Testis (tissue), 3 donors: ENCODE results near the gene FAM200C. TPM values are rescaled to one million over a fixed set of nuclear protein-coding genes. Genes with fewer than 3 reads are reported as not detected.

Source experiments
- DNase-seq: peaks from one replicate; pipeline ENCODE4 v3.0.0-alpha.2; 2019
- H3K27ac ChIP-seq, 2 donors: fragments of 200-600 bp; sonication (generic); one replicate each; pipeline ENCODE4 v1.5.1; 2019
- H3K27me3 ChIP-seq: fragments of 200-600 bp; sonication (generic); one replicate; pipeline ENCODE4 v1.5.1; 2019
- H3K36me3 ChIP-seq: fragments of 200-600 bp; sonication (generic); one replicate; pipeline ENCODE4 v1.5.1; 2017; ENCODE audit warnings: low read depth; ENCODE audit errors: missing control alignments
- H3K4me1 ChIP-seq: fragments of 200-600 bp; sonication (generic); one replicate; pipeline ENCODE4 v1.5.1; 2019
- H3K4me3 ChIP-seq, 2 donors: fragments of 200-600 bp; sonication (generic); one replicate each; pipeline ENCODE4 v1.5.1; 2017 to 2019
- H3K9me3 ChIP-seq: fragments of 200-600 bp; sonication (generic); one replicate; pipeline ENCODE4 v1.5.1; 2017
- POLR2A ChIP-seq: fragments of 450-650 bp; IDR thresholded peaks from one replicate; pipeline ENCODE4 v1.6.1; 2017; ENCODE audit warnings: antibody characterized with exemption, mild to moderate bottlenecking, moderate library complexity
- WGBS, 2 donors: methylation state at CpG; one replicate each; pipeline ENCODE4 v1.1.5; 2018; 5-methylcytosine and 5-hydroxymethylcytosine counted together
- intact Hi-C: fragments of 100-400 bp; cut with DNase I; formaldehyde crosslinking; loops from one replicate; pipeline ENCODE4 v1.15.1; 2023; ENCODE audit warnings: low total_unique reads
- polyA plus RNA-seq: library from polyadenylated mRNA; stranded (reverse); fragments of 350-450 nt; fragmentation: Illumina TruSeq; extraction: RNeasy Lipid Tissue Mini Kit (QIAGEN cat#74804); gene quantifications from one replicate; pipeline ENCODE4 v1.2.3, GENCODE V29; 2014; ENCODE audit warnings: low read depth, low replicate concordance; ENCODE audit not compliant: insufficient read depth
- total RNA-seq, 2 donors: library from RNA; depleted of rRNA; stranded (reverse); fragments of >200 nt; gene quantifications; one replicate each; pipeline ENCODE4 v1.2.3, GENCODE V29; 2016
- TF ChIP-seq, protein P1 (sequence below), 3 experiments: fragments of 450-650 bp in 2 of 3; fragments of 200-600 bp in 1 of 3; sonication (generic) in 1 of 3; IDR thresholded peaks; one replicate each; pipeline ENCODE4 v1.5.1; 2016 to 2019; ENCODE audit warnings: antibody characterized with exemption in 3 of 3, mild to moderate bottlenecking in 2 of 3, moderate library complexity in 1 of 3

Gene FAM200C
- total and polyA plus RNA-seq, 3 donors from 2014 or later: 5.5 to 11.1 (median 10.6) TPM

DNA sequence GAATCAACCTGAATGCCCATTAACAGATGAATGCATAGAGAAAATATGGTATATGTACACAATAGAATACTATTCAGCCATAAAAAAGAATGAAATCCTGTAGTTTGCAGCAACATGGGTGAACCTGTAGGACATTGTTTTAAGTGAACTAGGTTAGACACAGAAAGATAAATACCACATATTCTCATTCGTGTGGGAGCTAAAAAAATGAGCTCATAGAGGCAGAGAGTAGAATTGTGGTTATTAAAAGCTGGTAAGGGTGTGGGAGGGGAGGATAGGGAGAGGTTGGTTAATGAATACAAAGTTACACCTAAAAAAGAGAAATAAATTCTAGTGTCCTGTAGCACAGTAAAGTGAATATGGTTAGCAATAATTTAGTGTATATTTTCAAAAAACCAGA lies 45.3 kb upstream of the FAM200C start:
- 48 to 71% methylated on average over 1 of the region's 1 CpG for WGBS, 2 donors
- DNase-seq: no peak
- no peaks in the 10 kb centered on the region for H3K36me3 ChIP-seq
- H3K27me3 ChIP-seq: no peaks in the 10 kb centered on the region
- intact Hi-C loops: no loop called here
- H3K27ac ChIP-seq: no peak overlapping the region
- no peaks in the 10 kb centered on the region for H3K4me1 ChIP-seq
- H3K9me3 ChIP-seq: no peaks in the 10 kb centered on the region
- TF ChIP-seq, protein P1, sequence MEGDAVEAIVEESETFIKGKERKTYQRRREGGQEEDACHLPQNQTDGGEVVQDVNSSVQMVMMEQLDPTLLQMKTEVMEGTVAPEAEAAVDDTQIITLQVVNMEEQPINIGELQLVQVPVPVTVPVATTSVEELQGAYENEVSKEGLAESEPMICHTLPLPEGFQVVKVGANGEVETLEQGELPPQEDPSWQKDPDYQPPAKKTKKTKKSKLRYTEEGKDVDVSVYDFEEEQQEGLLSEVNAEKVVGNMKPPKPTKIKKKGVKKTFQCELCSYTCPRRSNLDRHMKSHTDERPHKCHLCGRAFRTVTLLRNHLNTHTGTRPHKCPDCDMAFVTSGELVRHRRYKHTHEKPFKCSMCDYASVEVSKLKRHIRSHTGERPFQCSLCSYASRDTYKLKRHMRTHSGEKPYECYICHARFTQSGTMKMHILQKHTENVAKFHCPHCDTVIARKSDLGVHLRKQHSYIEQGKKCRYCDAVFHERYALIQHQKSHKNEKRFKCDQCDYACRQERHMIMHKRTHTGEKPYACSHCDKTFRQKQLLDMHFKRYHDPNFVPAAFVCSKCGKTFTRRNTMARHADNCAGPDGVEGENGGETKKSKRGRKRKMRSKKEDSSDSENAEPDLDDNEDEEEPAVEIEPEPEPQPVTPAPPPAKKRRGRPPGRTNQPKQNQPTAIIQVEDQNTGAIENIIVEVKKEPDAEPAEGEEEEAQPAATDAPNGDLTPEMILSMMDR (IDR thresholded peaks at IDR 0.05): no peak
- TF ChIP-seq POLR2A: no peak
- H3K4me3 ChIP-seq: no peak overlapping the region

DNA sequence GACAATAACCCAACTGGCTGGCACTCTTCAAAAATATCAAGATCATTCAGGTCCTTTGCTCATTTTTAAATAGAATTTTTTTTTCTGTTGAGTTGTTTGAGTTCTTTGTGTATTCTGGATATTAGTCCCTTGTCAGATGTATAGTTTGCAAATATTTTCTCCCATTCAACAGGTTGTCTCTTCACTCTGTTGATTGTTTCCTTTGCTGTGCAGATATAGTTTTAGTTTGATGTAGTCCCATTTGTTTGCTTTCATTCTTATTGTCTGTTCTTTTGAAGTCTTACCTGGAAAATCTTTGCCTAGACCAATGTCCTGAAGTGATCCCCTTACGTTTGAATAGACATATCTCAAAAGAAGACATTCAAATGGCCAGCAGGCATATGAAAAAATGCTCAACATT lies 44.6 kb upstream of the FAM200C start:
- Histone ChIP-seq H3K27ac (no peak overlapping the region), H3K4me3 (no peak overlapping the region), H3K27me3 (no peaks in the 10 kb centered on the region), H3K9me3 (no peaks in the 10 kb centered on the region), H3K4me1 (no peaks in the 10 kb centered on the region), H3K36me3 (no peaks in the 10 kb centered on the region)
- TF ChIP-seq, protein P1 (IDR thresholded peaks at IDR 0.05): no peak
- no peak for TF ChIP-seq POLR2A
- DNase-seq: no peak
- intact Hi-C loops: no loop called here
- 89 to 95% methylated on average over 1 of the region's 1 CpG for WGBS, 2 donors

DNA sequence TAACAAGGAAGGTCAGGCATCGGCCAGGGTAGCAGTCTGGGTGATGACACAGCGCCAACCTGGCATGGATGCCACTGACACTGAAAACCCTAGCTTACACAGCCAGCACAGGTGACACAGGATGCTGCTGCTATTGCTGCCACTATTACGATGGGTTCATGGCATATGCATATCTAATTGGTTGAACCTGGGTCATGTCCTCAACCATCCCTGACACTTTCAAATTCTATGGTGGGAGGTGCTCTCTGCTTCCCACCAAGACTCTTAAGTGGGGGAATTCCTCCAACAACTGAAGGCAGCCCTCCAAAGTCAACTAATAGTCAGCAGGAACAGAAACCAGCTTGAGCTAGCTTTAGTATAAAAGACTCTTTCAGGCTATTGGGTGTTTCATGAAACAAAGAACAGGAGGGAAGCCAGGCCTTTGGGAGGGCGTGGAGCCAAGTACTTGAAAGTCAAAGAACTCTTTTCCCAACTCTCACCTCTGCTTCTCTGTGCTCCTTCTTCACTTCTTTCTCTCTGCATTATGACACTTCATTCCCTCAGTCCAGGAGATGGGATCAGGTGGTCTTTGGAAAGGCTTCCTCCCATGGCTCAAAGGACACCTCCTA lies 43.1 kb upstream of the FAM200C start:
- Histone ChIP-seq H3K4me3 (no peak overlapping the region), H3K9me3 (no peaks in the 10 kb centered on the region), H3K27ac (no peak overlapping the region), H3K4me1 (no peaks in the 10 kb centered on the region), H3K27me3 (no peaks in the 10 kb centered on the region), H3K36me3 (no peaks in the 10 kb centered on the region)
- TF ChIP-seq POLR2A: no peak
- TF ChIP-seq, protein P1 (IDR thresholded peaks at IDR 0.05): no peak
- intact Hi-C loops: no loop called here
- no peak for DNase-seq
- 88 to 89% methylated on average over 4 of the region's 4 CpGs for WGBS, 2 donors

DNA sequence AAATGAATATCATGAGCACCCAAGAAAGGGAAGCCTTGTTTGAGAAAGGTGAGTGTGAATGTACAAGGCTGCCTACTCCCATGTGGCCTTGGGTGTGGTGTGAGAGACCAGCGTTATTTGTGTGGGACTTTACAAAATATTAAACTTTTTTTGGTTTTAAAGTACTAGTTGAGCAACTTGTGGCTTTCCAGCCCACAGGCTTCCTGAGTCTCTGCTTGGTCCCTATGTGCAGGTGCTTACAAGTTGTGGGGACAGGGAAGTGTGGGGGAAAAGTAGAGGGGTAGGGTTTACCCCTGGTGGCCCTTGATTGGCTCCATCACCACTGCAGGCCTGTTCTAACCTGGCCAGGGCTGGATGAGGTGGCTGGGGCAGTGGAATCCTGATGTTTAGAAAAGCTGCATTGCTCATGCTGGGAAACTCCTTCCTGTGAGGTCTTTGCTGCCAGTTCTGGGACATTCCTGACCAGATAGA lies 41.5 kb upstream of the FAM200C start:
- intact Hi-C loops: no loop called here
- Histone ChIP-seq H3K27ac (no peak overlapping the region), H3K4me1 (no peaks in the 10 kb centered on the region), H3K4me3 (no peak overlapping the region), H3K36me3 (no peaks in the 10 kb centered on the region), H3K9me3 (no peaks in the 10 kb centered on the region), H3K27me3 (no peaks in the 10 kb centered on the region)
- DNase-seq: no peak
- TF ChIP-seq, protein P1 (IDR thresholded peaks at IDR 0.05): no peak
- no peak for TF ChIP-seq POLR2A
- 35 to 50% methylated on average over 1 of the region's 1 CpG for WGBS, 2 donors

DNA sequence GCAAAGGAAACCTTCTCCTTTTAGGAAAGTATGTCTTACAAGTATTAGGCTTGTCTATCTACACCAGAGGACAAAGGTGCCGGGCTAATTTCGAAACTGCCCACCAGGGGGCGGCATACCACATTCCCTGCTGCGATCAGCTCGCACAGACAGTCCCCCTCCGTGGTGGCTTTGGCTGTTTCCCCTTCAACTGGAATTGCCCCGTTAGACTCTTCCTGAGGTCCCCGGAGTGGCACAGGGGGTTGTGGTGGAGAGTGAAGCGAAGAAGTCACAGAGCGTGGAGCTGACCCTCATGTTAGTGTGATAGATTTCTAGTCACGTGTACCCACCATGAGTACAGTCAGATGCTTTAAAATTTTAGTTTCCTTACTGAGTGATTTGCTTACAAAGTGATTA lies 39.3 kb upstream of the FAM200C start:
- no peak overlapping the region for H3K27ac ChIP-seq

More for the DNA sequence above, 39.3 kb upstream of the FAM200C start:
- TF ChIP-seq, protein P1 (IDR thresholded peaks at IDR 0.05): peak; percentile 93 to 97 (median 93)
- no peak for TF ChIP-seq POLR2A
- intact Hi-C loops: no loop called here
- Histone ChIP-seq H3K4me1 (no peaks in the 10 kb centered on the region), H3K4me3 (peak overlapping the region; percentile 29 to 54), H3K9me3 (no peaks in the 10 kb centered on the region), H3K27me3 (no peaks in the 10 kb centered on the region), H3K36me3 (no peaks in the 10 kb centered on the region)
- WGBS, 2 donors: 0 to 1% methylated on average over 11 of the region's 11 CpGs
- peak; percentile 95 for DNase-seq
